ENCODE results near the gene ACKR3.

GRCh38 chr2:236629961-236630872, 60.6 kb downstream of the ACKR3 start:
- TF ChIP-seq CTCF (IDR thresholded peaks at IDR 0.05), result no peak
- TF ChIP-seq POLR2A (IDR thresholded peaks at IDR 0.05), result no peak

All from esophagus squamous epithelium (tissue), 4 donors.